ENCODE measurements around the gene LBHD2. TPM values are rescaled to one million over a fixed set of nuclear protein-coding genes. Genes with fewer than 3 reads are reported as not detected.

Gene LBHD2
- polyA plus RNA-seq, 6 donors from 2014 or later: not detected

- H3K27me3 Mint-ChIP-seq: peaks cover 0 to 9% (median under 1%) of the 10 kb centered on the region in 3 donors
- H3K9me3 Mint-ChIP-seq: peaks cover 0 to 2% (median 0%) of the 10 kb centered on the region in 7 donors
- no peak for DNase-seq
- no peaks in the 10 kb centered on the region for H3K36me3 Mint-ChIP-seq
- peak overlapping the region; percentile 63 to 94 (median 81) for H3K4me3 Mint-ChIP-seq
- peaks cover 11 to 26% (median 24%) of the 10 kb centered on the region in 3 donors for H3K4me1 Mint-ChIP-seq
- H3K27ac Mint-ChIP-seq: peak overlapping the region in 5 of 6 donors; percentile 39 to 71 (median 49)
- ATAC-seq (ENCODE audit: low read depth in 2 of 2): no peak
Observed at GRCh38 chr14:103058164-103059055, 25.6 kb upstream of the LBHD2 start.

GRCh38 chr14:103059556-103059955 lies 24.5 kb upstream of the LBHD2 start:
- Mint-ChIP-seq H3K27me3 (peaks cover 0 to 9% (median 7%) of the 10 kb centered on the region in 3 donors), H3K4me3 (peak overlapping the region in 3 of 8 donors; percentile 18 to 83 (median 22)), H3K9me3 (peaks cover 0 to 2% (median 0%) of the 10 kb centered on the region in 7 donors), H3K4me1 (peaks cover 11 to 25% (median 24%) of the 10 kb centered on the region in 3 donors), H3K36me3 (no peaks in the 10 kb centered on the region), H3K27ac (no peak overlapping the region)
- no peak for ATAC-seq (ENCODE audit: low read depth in 2 of 2)
- no peak for DNase-seq

- ATAC-seq (ENCODE audit: low read depth in 2 of 2): no peak
- Mint-ChIP-seq H3K27me3 (peaks cover 0 to 9% (median 7%) of the 10 kb centered on the region in 3 donors), H3K36me3 (no peaks in the 10 kb centered on the region), H3K4me1 (peaks cover 2 to 8% (median 8%) of the 10 kb centered on the region in 3 donors), H3K27ac (peak overlapping the region in 2 of 6 donors; percentile 15 to 85), H3K4me3 (peak overlapping the region in 1 of 8 donors; percentile 22), H3K9me3 (peaks cover 0 to 2% (median 0%) of the 10 kb centered on the region in 7 donors)
- no peak for DNase-seq
Observed at GRCh38 chr14:103061482-103061976, 22.5 kb upstream of the LBHD2 start.

DNA sequence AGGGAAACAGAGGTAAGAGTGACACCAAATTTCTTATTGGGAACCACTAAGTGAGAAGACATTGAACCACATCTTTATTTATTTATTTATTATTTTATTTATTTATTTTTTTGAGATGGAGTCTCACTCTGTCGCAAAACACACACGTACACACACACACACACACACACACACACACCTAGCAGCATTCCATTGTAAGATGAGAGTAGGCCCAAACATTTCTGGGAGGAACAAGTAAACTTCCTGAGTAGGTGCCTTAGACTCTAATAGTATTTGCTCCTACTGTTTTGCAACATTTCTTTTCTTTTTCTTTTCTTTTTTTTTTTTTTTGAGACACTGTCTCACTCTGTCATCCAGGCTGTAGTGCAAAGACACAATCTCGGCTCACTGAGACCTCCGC lies 19.6 kb upstream of the LBHD2 start:
- peaks cover 0 to 5% (median 0%) of the 10 kb centered on the region in 3 donors for H3K4me1 Mint-ChIP-seq
- peak overlapping the region in 1 of 8 donors; percentile 60 for H3K4me3 Mint-ChIP-seq
- no peaks in the 10 kb centered on the region for H3K36me3 Mint-ChIP-seq
- ATAC-seq (ENCODE audit: low read depth in 2 of 2) (no peak), DNase-seq (no peak)
- peak overlapping the region in 1 of 6 donors; percentile 47 for H3K27ac Mint-ChIP-seq
- H3K27me3 Mint-ChIP-seq: peaks cover 4 to 29% (median 7%) of the 10 kb centered on the region in 3 donors
- H3K9me3 Mint-ChIP-seq: peaks cover 0 to 2% (median 0%) of the 10 kb centered on the region in 7 donors

GRCh38 chr14:103064978-103065377 lies 19.0 kb upstream of the LBHD2 start:
- no peak for DNase-seq
- H3K9me3 Mint-ChIP-seq: peaks cover 0 to 2% (median 0%) of the 10 kb centered on the region in 7 donors
- peaks cover 3 to 34% (median 13%) of the 10 kb centered on the region in 3 donors for H3K27me3 Mint-ChIP-seq
- no peak for ATAC-seq (ENCODE audit: low read depth in 2 of 2)
- H3K4me3 Mint-ChIP-seq: no peak overlapping the region
- H3K27ac Mint-ChIP-seq: no peak overlapping the region
- no peaks in the 10 kb centered on the region for H3K36me3 Mint-ChIP-seq
- peaks cover 0 to 5% (median 0%) of the 10 kb centered on the region in 3 donors for H3K4me1 Mint-ChIP-seq

DNA sequence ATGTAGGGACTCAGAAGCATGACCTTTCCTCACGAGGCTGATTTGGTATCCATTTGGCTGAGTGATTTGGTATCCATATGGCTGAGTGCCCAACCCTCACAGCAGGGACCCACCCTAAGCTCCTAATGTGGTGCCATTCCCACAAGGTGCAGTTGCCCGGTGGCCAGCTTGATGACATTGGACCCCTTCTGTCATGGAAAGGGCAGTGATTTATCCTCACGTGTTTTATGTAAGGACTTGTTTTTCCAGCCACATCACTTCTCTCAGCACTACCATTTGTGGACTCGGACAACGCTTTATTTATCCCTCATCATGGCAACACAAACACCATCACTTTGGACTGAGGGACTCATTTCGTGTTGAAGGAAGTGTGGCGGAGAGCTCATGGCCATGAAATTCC lies 18.1 kb upstream of the LBHD2 start:
- Mint-ChIP-seq H3K27ac (no peak overlapping the region), H3K4me3 (no peak overlapping the region), H3K36me3 (no peaks in the 10 kb centered on the region), H3K9me3 (peaks cover 0 to 2% (median 0%) of the 10 kb centered on the region in 7 donors), H3K4me1 (peaks cover 0 to 5% (median 0%) of the 10 kb centered on the region in 3 donors), H3K27me3 (peaks cover 0 to 39% (median 16%) of the 10 kb centered on the region in 3 donors)
- no peak for DNase-seq
- no peak for ATAC-seq (ENCODE audit: low read depth in 2 of 2)

- Mint-ChIP-seq H3K36me3 (no peaks in the 10 kb centered on the region), H3K27me3 (peaks cover 0 to 39% (median 16%) of the 10 kb centered on the region in 3 donors), H3K9me3 (peaks cover 0 to 2% (median 0%) of the 10 kb centered on the region in 7 donors), H3K27ac (no peak overlapping the region), H3K4me3 (no peak overlapping the region), H3K4me1 (peaks cover 0 to 5% (median 0%) of the 10 kb centered on the region in 3 donors)
- DNase-seq: no peak
- ATAC-seq (ENCODE audit: low read depth in 2 of 2): no peak
Observed at GRCh38 chr14:103066399-103066798, 17.6 kb upstream of the LBHD2 start.

- Mint-ChIP-seq H3K4me1 (peaks cover 0 to 5% (median 0%) of the 10 kb centered on the region in 3 donors), H3K27ac (peak overlapping the region in 1 of 6 donors; percentile 73), H3K9me3 (peaks cover 0 to 2% (median 0%) of the 10 kb centered on the region in 7 donors), H3K4me3 (no peak overlapping the region), H3K36me3 (no peaks in the 10 kb centered on the region), H3K27me3 (peaks cover 0 to 43% (median 16%) of the 10 kb centered on the region in 3 donors)
- DNase-seq: no peak
- no peak for ATAC-seq (ENCODE audit: low read depth in 2 of 2)
Observed at GRCh38 chr14:103067231-103067954, 16.6 kb upstream of the LBHD2 start.

DNA sequence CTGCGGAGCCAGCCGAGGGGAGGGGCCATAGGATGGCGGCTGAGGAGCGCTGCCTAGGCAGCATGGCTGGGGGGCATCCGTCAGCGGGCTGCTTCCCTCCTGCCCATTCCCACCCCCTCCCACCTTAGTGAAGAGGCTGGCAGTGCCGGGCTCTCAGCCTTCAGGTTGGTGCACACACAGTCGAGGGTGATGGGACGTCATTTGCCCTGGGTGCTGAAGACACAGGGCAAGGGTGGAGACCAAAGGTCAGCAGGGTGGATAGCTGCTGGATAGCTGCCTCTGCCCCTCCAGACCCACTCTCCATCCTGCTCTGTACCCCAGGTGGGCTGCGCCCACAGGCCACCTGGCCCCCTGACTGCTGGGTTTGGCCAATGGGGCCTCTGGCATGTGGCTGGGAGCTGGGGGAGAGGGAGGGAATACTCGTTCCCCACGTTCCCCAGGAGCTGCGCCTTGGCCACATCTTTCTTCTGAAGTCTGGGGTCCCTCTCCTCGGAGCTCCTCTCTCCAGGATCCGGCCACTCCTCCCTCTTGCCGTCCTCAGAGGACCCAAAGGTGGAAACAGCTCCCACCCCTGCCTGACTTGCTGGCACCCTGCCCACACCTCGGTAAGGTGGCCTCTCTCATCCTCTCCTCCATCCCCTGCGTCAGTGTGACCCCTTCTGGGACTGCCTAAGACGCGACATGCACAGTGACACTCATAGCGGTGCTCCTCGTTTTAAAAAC lies 15.5 kb upstream of the LBHD2 start:
- DNase-seq (no peak), ATAC-seq (ENCODE audit: low read depth in 2 of 2) (no peak)
- Mint-ChIP-seq H3K27me3 (peaks cover 0 to 52% (median 16%) of the 10 kb centered on the region in 3 donors), H3K4me1 (peaks cover 0 to 5% (median 0%) of the 10 kb centered on the region in 3 donors), H3K36me3 (no peaks in the 10 kb centered on the region), H3K9me3 (no peaks in the 10 kb centered on the region), H3K27ac (no peak overlapping the region), H3K4me3 (no peak overlapping the region)

GRCh38 chr14:103070263-103070885 lies 13.6 kb upstream of the LBHD2 start:
- H3K9me3 Mint-ChIP-seq: no peaks in the 10 kb centered on the region
- peaks cover 0 to 54% (median 16%) of the 10 kb centered on the region in 3 donors for H3K27me3 Mint-ChIP-seq

DNA sequence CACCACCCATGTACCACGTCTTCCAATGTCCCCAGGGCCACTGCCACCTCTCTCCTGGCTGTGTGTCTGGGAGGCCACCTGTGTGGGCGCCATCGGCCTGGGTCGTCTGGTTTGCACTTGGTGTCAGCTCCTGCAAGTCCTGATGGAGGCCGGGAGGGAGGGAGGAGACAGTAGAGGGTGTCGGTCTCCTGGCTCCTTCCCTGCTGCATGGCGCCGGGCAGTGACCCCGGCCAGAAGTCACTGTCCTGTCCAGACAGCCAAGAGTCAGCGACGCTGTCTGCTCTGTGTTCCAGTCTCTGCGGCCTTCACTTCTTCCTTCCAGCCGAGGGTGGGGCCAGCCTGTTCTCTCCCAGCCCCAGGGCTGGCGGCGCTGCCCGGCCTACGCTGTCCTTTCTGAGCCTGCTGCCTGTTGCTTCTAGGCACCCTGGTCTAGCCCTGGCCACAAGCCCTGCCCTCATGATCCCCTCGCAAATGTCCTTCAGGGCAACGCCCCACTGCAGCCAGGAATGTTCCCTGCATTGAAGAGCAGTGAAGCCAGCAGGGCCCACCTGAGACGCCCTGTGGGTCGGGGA lies 13.0 kb upstream of the LBHD2 start:
- H3K4me1 Mint-ChIP-seq: peaks cover 0 to 5% (median 0%) of the 10 kb centered on the region in 3 donors
- DNase-seq: no peak
- H3K9me3 Mint-ChIP-seq: no peaks in the 10 kb centered on the region
- no peak overlapping the region for H3K27ac Mint-ChIP-seq
- H3K36me3 Mint-ChIP-seq: no peaks in the 10 kb centered on the region
- no peak for ATAC-seq (ENCODE audit: low read depth in 2 of 2)
- H3K27me3 Mint-ChIP-seq: peaks cover 0 to 54% (median 16%) of the 10 kb centered on the region in 3 donors
- H3K4me3 Mint-ChIP-seq: peak overlapping the region in 1 of 8 donors; percentile 2

More at GRCh38 chr14:103070263-103070885, 13.6 kb upstream of the LBHD2 start:
- H3K4me1 Mint-ChIP-seq: peaks cover 0 to 5% (median 0%) of the 10 kb centered on the region in 3 donors
- peak overlapping the region in 1 of 8 donors; percentile 47 for H3K4me3 Mint-ChIP-seq
- no peak overlapping the region for H3K27ac Mint-ChIP-seq
- ATAC-seq (ENCODE audit: low read depth in 2 of 2) (no peak), DNase-seq (no peak)
- H3K36me3 Mint-ChIP-seq: no peaks in the 10 kb centered on the region
